Midbrain (tissue), 1 donor: ENCODE results near the gene CCDC107.

Experiments used
- DNase-seq: peaks from one replicate; lab custom pipeline; 2025; lab: John Stamatoyannopoulos, UW

CCDC107 gene

DNA sequence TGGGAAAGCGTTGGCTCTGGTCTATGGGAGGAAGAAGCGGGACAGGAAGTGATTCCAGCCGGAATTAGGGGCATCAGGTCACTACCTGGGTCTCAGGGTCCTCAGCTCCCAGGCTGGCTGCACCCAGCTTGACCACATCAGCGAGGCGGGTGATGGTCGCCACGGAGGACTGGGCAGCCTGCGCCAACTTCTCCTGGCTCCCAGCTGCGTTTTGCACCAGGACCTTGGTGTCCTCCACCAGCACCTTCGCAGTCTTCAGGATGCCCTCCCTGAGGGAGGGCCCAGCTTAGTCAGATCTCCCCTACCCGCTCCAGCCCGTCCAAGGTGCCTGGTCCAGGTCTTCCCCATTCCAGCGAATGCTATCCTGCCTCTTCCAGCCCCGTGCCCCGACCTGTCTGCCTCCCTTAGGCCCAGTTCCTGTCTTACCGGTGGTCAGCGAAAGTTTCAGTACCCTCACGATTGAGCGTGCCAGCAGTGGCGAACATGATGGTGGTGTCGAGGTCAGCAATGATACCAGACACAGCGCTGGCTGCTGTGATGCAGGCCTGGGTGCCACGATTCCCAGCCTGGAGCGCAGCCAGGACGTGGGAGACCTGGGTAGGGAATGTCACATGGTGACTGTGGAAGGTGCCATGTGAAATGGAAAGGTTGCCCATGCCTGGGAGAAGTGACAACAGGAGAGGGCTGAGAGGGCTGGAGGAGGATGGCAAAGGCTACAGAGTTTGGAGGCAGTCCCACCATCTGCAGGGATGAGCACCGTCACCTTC, 46.0 kb downstream of the CCDC107 start:
- no peak for DNase-seq

GRCh38 chr9:35705372-35705771, 47.3 kb downstream of the CCDC107 start:
- DNase-seq = no peak

- no peak for DNase-seq
These were observed 47.8 kb downstream of the CCDC107 start for GRCh38 chr9:35705836-35706430.

- no peak for DNase-seq
These were observed 48.9 kb downstream of the CCDC107 start for GRCh38 chr9:35706951-35707350.

GRCh38 chr9:35708146-35708545, 50.1 kb downstream of the CCDC107 start:
- no peak for DNase-seq

DNA sequence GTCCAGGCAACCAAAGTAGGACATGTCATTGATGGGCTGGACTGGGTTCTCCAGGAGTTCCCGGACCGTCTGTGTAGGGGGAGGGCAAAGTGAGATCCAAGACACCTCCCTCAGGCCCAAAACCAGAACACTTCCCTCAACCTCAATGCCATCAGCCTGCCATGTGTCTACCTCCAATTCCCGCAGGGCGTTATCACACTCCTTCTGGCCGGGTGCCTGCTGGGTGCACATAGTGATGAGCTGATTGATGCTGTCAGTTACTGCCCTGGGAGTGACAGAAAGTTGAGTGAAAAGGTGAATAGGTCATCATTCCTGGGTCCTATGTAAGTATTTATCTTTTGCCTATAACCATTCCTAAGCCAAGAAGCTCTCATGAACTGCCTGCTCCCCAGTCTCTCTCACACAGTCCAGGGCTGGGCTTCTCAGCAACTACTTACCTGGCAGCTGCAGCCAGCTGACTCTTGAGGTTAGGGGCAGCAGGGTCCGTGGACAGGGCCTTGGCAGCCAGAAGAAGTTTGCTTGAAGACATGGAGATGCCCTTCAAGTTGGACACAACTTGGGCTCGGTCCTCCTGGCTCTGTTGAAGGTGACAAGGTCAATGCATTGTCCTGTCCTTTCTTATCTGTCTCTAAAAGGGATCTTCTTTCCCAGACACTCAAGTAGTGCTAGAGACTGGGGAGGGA, 52.9 kb downstream of the CCDC107 start:
- DNase-seq = no peak
